Measurements from ENCODE around the gene FCHO2. TPM values are rescaled to one million over a fixed set of nuclear protein-coding genes. Genes with fewer than 3 reads are reported as not detected.
"Not testable (repeated sequence)": the region's sequence is repeated elsewhere in the genome, so short reads cannot be mapped to it uniquely, and the experiment has no call there.

FCHO2 gene
- total and polyA plus RNA-seq, 2 experiments from 2014 or later, result 13.5 to 18.6 TPM

- H3K27ac ChIP-seq, result peak overlapping the region; percentile 98
- H3K79me2 ChIP-seq (ENCODE audit: insufficient read depth), result peaks cover 38% of the 10 kb centered on the region
- H3K4me1 ChIP-seq (ENCODE audit: insufficient read depth), result peaks cover 48% of the 10 kb centered on the region
- no peaks in the 10 kb centered on the region for H3K9me3 ChIP-seq (ENCODE audit: low read depth)
- peak overlapping the region; percentile 85 for H3K4me2 ChIP-seq (ENCODE audit: unreplicated experiment)
- peak overlapping the region; percentile 88 for H2AFZ ChIP-seq
- in situ Hi-C loops (cut with MboI), result no loop called here
- peak overlapping the region; percentile 91 for H3K9ac ChIP-seq
- peak overlapping the region; percentile 82 for H3K4me3 ChIP-seq
- TF ChIP-seq EZH2phosphoT487 (IDR thresholded peaks at IDR 0.05; ENCODE audit: insufficient read depth, low read depth), result no peak
- no peak for TF ChIP-seq EZH2 (IDR thresholded peaks at IDR 0.05; ENCODE audit: insufficient read depth, poor library complexity, severe bottlenecking)
- no peaks in the 10 kb centered on the region for H3K9me2 ChIP-seq (ENCODE audit: insufficient read depth)
- DNase-seq, result no peak
- H3F3A ChIP-seq (ENCODE audit: insufficient read depth), result peaks cover 47% of the 10 kb centered on the region
- no peaks in the 10 kb centered on the region for H3K27me3 ChIP-seq (replicated peaks; ENCODE audit: insufficient read depth)
- 4% methylated on average over 32 to 33 of the region's 33 CpGs for WGBS, 2 experiments (ENCODE audit: low coverage in 1 of 2, low lambda C conversion rate in 2 of 2, missing lambda C conversion rate in 2 of 2)
- no peaks in the 10 kb centered on the region for H4K20me1 ChIP-seq (ENCODE audit: insufficient read depth)
- 0 out of 2 replicates have a peak, but pooled peaks cover 4% of the 10 kb centered on the region for H3K36me3 ChIP-seq (ENCODE audit: low read depth)
Observed at GRCh38 chr5:72955143-72955767, 586 bp upstream of the FCHO2 start.

GRCh38 chr5:72956324-72957140, 691 bp downstream of the FCHO2 start:
- Histone ChIP-seq H3K79me2 (ENCODE audit: insufficient read depth) (peaks cover 51% of the 10 kb centered on the region), H3K27me3 (replicated peaks; ENCODE audit: insufficient read depth) (no peaks in the 10 kb centered on the region), H4K20me1 (ENCODE audit: insufficient read depth) (no peaks in the 10 kb centered on the region), H3K9ac (peak overlapping the region; percentile 91), H3K4me1 (ENCODE audit: insufficient read depth) (peaks cover 40% of the 10 kb centered on the region), H3F3A (ENCODE audit: insufficient read depth) (peaks cover 39% of the 10 kb centered on the region), H3K9me2 (ENCODE audit: insufficient read depth) (no peaks in the 10 kb centered on the region), H3K4me3 (peak overlapping the region; percentile 82), H3K27ac (peak overlapping the region; percentile 98), H3K4me2 (ENCODE audit: unreplicated experiment) (peak overlapping the region; percentile 92), H3K9me3 (ENCODE audit: low read depth) (no peaks in the 10 kb centered on the region), H2AFZ (peak overlapping the region; percentile 88), H3K36me3 (ENCODE audit: low read depth) (0 out of 2 replicates have a peak, but pooled peaks cover 4% of the 10 kb centered on the region)
- 1 to 2% methylated on average over 25 to 26 of the region's 51 CpGs for WGBS, 2 experiments (ENCODE audit: low coverage in 1 of 2, low lambda C conversion rate in 2 of 2, missing lambda C conversion rate in 2 of 2)
- no peak for TF ChIP-seq EZH2 (IDR thresholded peaks at IDR 0.05; ENCODE audit: insufficient read depth, poor library complexity, severe bottlenecking)
- TF ChIP-seq EZH2phosphoT487 (IDR thresholded peaks at IDR 0.05; ENCODE audit: insufficient read depth, low read depth), result no peak
- peak; percentile 77 for DNase-seq
- in situ Hi-C loops (cut with MboI), result no loop called here

GRCh38 chr5:72957337-72957736, 1.5 kb downstream of the FCHO2 start:
- no peaks in the 10 kb centered on the region for H3K27me3 ChIP-seq (replicated peaks; ENCODE audit: insufficient read depth)
- no peaks in the 10 kb centered on the region for H3K9me3 ChIP-seq (ENCODE audit: low read depth)
- in situ Hi-C loops (cut with MboI), result no loop called here
- no peaks in the 10 kb centered on the region for H3K9me2 ChIP-seq (ENCODE audit: insufficient read depth)
- 24 to 29% methylated on average over 1 of the region's 1 CpG for WGBS, 2 experiments (ENCODE audit: low coverage in 1 of 2, low lambda C conversion rate in 2 of 2, missing lambda C conversion rate in 2 of 2)
- peak overlapping the region; percentile 91 for H3K9ac ChIP-seq
- H4K20me1 ChIP-seq (ENCODE audit: insufficient read depth), result no peaks in the 10 kb centered on the region
- peak overlapping the region; percentile 88 for H2AFZ ChIP-seq
- peak; percentile 20 for DNase-seq
- peak overlapping the region; percentile 92 for H3K4me2 ChIP-seq (ENCODE audit: unreplicated experiment)
- TF ChIP-seq EZH2 (IDR thresholded peaks at IDR 0.05; ENCODE audit: insufficient read depth, poor library complexity, severe bottlenecking), result no peak
- no peak for TF ChIP-seq EZH2phosphoT487 (IDR thresholded peaks at IDR 0.05; ENCODE audit: insufficient read depth, low read depth)
- peak overlapping the region; percentile 98 for H3K27ac ChIP-seq
- peak overlapping the region; percentile 82 for H3K4me3 ChIP-seq
- H3F3A ChIP-seq (ENCODE audit: insufficient read depth), result peaks cover 31% of the 10 kb centered on the region
- peaks cover 6% of the 10 kb centered on the region; the same call in 1 of the 2 replicates for H3K36me3 ChIP-seq (ENCODE audit: low read depth)
- peaks cover 59% of the 10 kb centered on the region for H3K79me2 ChIP-seq (ENCODE audit: insufficient read depth)
- H3K4me1 ChIP-seq (ENCODE audit: insufficient read depth), result peaks cover 33% of the 10 kb centered on the region

GRCh38 chr5:72959257-72959656, 3.4 kb downstream of the FCHO2 start:
- H3K4me2 ChIP-seq (ENCODE audit: unreplicated experiment), result no peak overlapping the region
- TF ChIP-seq EZH2 (IDR thresholded peaks at IDR 0.05; ENCODE audit: insufficient read depth, poor library complexity, severe bottlenecking) (no peak), EZH2phosphoT487 (IDR thresholded peaks at IDR 0.05; ENCODE audit: insufficient read depth, low read depth) (no peak)
- H3K9me3 ChIP-seq (ENCODE audit: low read depth), result no peaks in the 10 kb centered on the region
- no peaks in the 10 kb centered on the region for H3K9me2 ChIP-seq (ENCODE audit: insufficient read depth)
- H3K4me3 ChIP-seq, result no peak overlapping the region
- no peaks in the 10 kb centered on the region for H4K20me1 ChIP-seq (ENCODE audit: insufficient read depth)
- H3K27me3 ChIP-seq (replicated peaks; ENCODE audit: insufficient read depth), result no peaks in the 10 kb centered on the region
- no peak overlapping the region for H2AFZ ChIP-seq
- no peak overlapping the region for H3K9ac ChIP-seq
- peaks cover 21% of the 10 kb centered on the region for H3F3A ChIP-seq (ENCODE audit: insufficient read depth)
- DNase-seq, result no peak
- 100% methylated on average over 1 of the region's 1 CpG for WGBS, 2 experiments (ENCODE audit: low coverage in 1 of 2, low lambda C conversion rate in 2 of 2, missing lambda C conversion rate in 2 of 2)
- H3K4me1 ChIP-seq (ENCODE audit: insufficient read depth), result peaks cover 21% of the 10 kb centered on the region
- in situ Hi-C loops (cut with MboI), result no loop called here
- peaks cover 78% of the 10 kb centered on the region for H3K79me2 ChIP-seq (ENCODE audit: insufficient read depth)
- H3K36me3 ChIP-seq (ENCODE audit: low read depth), result peaks cover 6% of the 10 kb centered on the region; the same call in 1 of the 2 replicates
- H3K27ac ChIP-seq, result no peak overlapping the region

- H3K9me2 ChIP-seq (ENCODE audit: insufficient read depth); H3K27me3 ChIP-seq (replicated peaks; ENCODE audit: insufficient read depth); H3K36me3 ChIP-seq (ENCODE audit: low read depth); H3K4me1 ChIP-seq (ENCODE audit: insufficient read depth); DNase-seq; H3K9ac ChIP-seq; H3K4me2 ChIP-seq (ENCODE audit: unreplicated experiment); in situ Hi-C loops (cut with MboI); H3K27ac ChIP-seq; H4K20me1 ChIP-seq (ENCODE audit: insufficient read depth); H3F3A ChIP-seq (ENCODE audit: insufficient read depth); H3K4me3 ChIP-seq; H2AFZ ChIP-seq; H3K9me3 ChIP-seq (ENCODE audit: low read depth): not testable (repeated sequence)
- WGBS, 2 experiments (ENCODE audit: low coverage in 1 of 2, low lambda C conversion rate in 2 of 2, missing lambda C conversion rate in 2 of 2), result 93 to 97% methylated on average over 4 to 5 of the region's 5 CpGs
- H3K79me2 ChIP-seq (ENCODE audit: insufficient read depth), result peaks cover 69% of the 10 kb centered on the region
Observed at GRCh38 chr5:72974481-72974880, 18.6 kb downstream of the FCHO2 start.

- H3K4me3 ChIP-seq; H3K36me3 ChIP-seq (ENCODE audit: low read depth); H3K9ac ChIP-seq; H3K9me2 ChIP-seq (ENCODE audit: insufficient read depth); H3K4me1 ChIP-seq (ENCODE audit: insufficient read depth); H3K4me2 ChIP-seq (ENCODE audit: unreplicated experiment); H3F3A ChIP-seq (ENCODE audit: insufficient read depth); H3K27ac ChIP-seq; DNase-seq; H3K9me3 ChIP-seq (ENCODE audit: low read depth); H3K27me3 ChIP-seq (replicated peaks; ENCODE audit: insufficient read depth); H2AFZ ChIP-seq; in situ Hi-C loops (cut with MboI): not testable (repeated sequence)
- Histone ChIP-seq H3K79me2 (ENCODE audit: insufficient read depth) (peaks cover 78% of the 10 kb centered on the region), H4K20me1 (ENCODE audit: insufficient read depth) (peaks cover 13% of the 10 kb centered on the region)
- 95 to 100% methylated on average over 1 of the region's 1 CpG for WGBS, 2 experiments (ENCODE audit: low coverage in 1 of 2, low lambda C conversion rate in 2 of 2, missing lambda C conversion rate in 2 of 2)
Observed at GRCh38 chr5:72976810-72977209, 21.0 kb downstream of the FCHO2 start.

Data from GM23248 (cell line).